ENCODE data around the gene ACTR8. TPM values are rescaled to one million over a fixed set of nuclear protein-coding genes. Genes with fewer than 3 reads are reported as not detected.

ACTR8 gene
- total RNA-seq, 2 experiments from 2014 or later, result 13.7 to 14.3 TPM

DNA sequence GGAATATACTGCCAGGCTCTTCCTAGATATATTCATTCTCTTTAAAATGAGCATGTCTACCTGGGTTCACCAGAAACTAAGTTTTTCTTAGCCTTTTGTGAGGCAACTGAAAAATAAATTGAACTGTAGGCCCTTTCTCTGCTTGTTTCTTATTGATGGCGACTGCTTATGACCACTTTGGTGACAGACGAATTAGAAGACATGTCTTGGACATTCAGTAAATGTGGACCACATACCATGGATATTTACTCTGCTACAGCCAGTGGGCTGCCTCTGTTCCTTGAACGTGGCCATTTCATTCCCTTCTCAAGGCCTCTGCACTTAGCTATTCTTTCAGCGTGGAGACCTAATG, 10.3 kb upstream of the ACTR8 start:
- H3K4me3 ChIP-seq (ENCODE audit: low read length), result peak overlapping the region; percentile 88
- peaks cover 55% of the 10 kb centered on the region for H3K4me1 Mint-ChIP-seq (ENCODE audit: low read depth)
- POLR2A ChIA-PET, result interaction anchor here (2.4 to 2.9 kb wide), 2 partner anchors 10 to 545 kb away, joined by 24 to 53 read pairs; partner anchors contain the start of genes ACTR8 and DCP1A
- CTCF ChIA-PET, result interaction anchor here (1.0 kb wide), 1 partner anchor 9 kb away, joined by 3 read pairs; no protein-coding TSS in a partner anchor
- peak overlapping the region; percentile 98 for H3K4me3 Mint-ChIP-seq
- peaks cover 7% of the 10 kb centered on the region for H3K36me3 ChIP-seq (ENCODE audit: insufficient read depth, low read length)
- intact Hi-C loops (cut with DNase I, micrococcal nuclease), result loop anchor here in 1 of 2 experiments (5.0 kb wide), 1 partner anchor 545 kb away; the partner anchor contains the start of gene DCP1A
- H3K36me3 Mint-ChIP-seq (ENCODE audit: low read depth), result peaks cover 36% of the 10 kb centered on the region
- peak overlapping the region; percentile 92 to 96 for H3K27ac ChIP-seq (ENCODE audit: low read depth in 1 of 2, low read length in 2 of 2)
- peaks cover 21% of the 10 kb centered on the region for H3K4me1 ChIP-seq (ENCODE audit: insufficient read depth, low read length)
- no peaks in the 10 kb centered on the region for H3K9me3 ChIP-seq (ENCODE audit: control insufficient read depth in 1 of 2, insufficient read depth in 1 of 2, low read length in 2 of 2)
- TF ChIP-seq, protein P1, sequence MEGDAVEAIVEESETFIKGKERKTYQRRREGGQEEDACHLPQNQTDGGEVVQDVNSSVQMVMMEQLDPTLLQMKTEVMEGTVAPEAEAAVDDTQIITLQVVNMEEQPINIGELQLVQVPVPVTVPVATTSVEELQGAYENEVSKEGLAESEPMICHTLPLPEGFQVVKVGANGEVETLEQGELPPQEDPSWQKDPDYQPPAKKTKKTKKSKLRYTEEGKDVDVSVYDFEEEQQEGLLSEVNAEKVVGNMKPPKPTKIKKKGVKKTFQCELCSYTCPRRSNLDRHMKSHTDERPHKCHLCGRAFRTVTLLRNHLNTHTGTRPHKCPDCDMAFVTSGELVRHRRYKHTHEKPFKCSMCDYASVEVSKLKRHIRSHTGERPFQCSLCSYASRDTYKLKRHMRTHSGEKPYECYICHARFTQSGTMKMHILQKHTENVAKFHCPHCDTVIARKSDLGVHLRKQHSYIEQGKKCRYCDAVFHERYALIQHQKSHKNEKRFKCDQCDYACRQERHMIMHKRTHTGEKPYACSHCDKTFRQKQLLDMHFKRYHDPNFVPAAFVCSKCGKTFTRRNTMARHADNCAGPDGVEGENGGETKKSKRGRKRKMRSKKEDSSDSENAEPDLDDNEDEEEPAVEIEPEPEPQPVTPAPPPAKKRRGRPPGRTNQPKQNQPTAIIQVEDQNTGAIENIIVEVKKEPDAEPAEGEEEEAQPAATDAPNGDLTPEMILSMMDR (IDR thresholded peaks at IDR 0.05), result no peak
- H3K9me3 Mint-ChIP-seq, result no peaks in the 10 kb centered on the region
- peaks cover 12% of the 10 kb centered on the region for H3K27me3 Mint-ChIP-seq
- ATAC-seq (ENCODE audit: poor library complexity) (no peak), DNase-seq (no peak)
- H3K27me3 ChIP-seq (ENCODE audit: control insufficient read depth in 1 of 2, insufficient read depth in 2 of 2, low read length in 2 of 2), result peaks cover 0 to 9% of the 10 kb centered on the region in 2 experiments
- peak overlapping the region; percentile 100 for H3K27ac Mint-ChIP-seq

DNA sequence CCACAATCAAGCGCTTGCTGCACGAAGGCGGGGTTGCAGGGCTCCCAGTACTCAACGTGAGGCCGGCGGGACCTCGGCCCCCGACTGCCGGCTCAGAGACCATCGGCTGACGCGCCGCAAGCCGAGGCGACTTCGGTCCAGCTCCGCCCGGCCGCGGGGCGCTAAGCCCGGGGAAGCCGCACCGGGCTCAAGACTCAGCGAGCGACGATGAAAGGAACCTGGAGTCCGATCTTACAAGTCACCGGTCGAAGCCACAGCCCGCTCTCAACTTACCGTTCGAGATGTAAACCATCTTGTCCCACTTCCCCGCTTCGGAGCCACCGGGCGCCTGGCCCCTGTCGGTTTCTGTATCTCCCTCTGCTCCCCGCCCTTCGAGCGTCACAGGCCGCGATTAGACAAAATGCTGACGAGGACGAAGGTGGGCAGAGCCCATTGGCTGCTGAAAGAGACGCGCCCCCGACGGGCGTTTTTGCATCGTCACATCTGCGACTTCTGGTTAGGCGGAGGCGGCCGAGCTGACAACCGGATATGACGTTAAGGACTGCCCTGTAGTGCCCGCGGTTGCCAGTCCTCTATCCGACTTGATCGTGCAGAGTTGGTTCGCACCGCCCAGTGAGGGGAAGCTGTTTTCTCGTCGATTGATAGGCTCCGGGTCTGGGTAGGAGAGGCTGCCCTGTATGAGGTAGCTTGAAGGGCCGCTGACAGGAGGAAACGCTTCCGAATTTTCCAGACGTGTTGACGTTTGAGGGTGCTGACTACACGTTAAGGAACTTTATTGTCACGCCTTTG, 9.7 kb upstream of the ACTR8 start, which contains the start of gene SELENOK:
Gene SELENOK (minus strand): TSS at position 363 of the 789 bp plus-strand sequence.
- TF ChIP-seq, protein P1 (IDR thresholded peaks at IDR 0.05), result no peak
- Histone ChIP-seq H3K9me3 (ENCODE audit: control insufficient read depth in 1 of 2, insufficient read depth in 1 of 2, low read length in 2 of 2) (no peaks in the 10 kb centered on the region), H3K27ac (ENCODE audit: low read depth in 1 of 2, low read length in 2 of 2) (peak within 1 kb of the TSS; percentile 92 to 96), H3K4me3 (ENCODE audit: low read length) (peak within 1 kb of the TSS; percentile 88), H3K27me3 (ENCODE audit: control insufficient read depth in 1 of 2, insufficient read depth in 2 of 2, low read length in 2 of 2) (peaks cover 0 to 5% of the 10 kb centered on the region in 2 experiments), H3K4me1 (ENCODE audit: insufficient read depth, low read length) (peaks cover 21% of the 10 kb centered on the region), H3K36me3 (ENCODE audit: insufficient read depth, low read length) (peaks cover 10% of the 10 kb centered on the region)
- H3K4me3 Mint-ChIP-seq, result peak within 1 kb of the TSS; percentile 98
- POLR2A ChIA-PET, result interaction anchor here (1.3 to 2.9 kb wide), 3 partner anchors 10 to 547 kb away, joined by 5 to 53 read pairs (median 24); partner anchors contain the start of genes ACTR8 and DCP1A
- peaks cover 6% of the 10 kb centered on the region for H3K27me3 Mint-ChIP-seq
- ATAC-seq (ENCODE audit: poor library complexity) (peak; percentile 89), DNase-seq (peak; percentile 91 to 99 (median 95))
- no peaks in the 10 kb centered on the region for H3K9me3 Mint-ChIP-seq
- peaks cover 61% of the 10 kb centered on the region for H3K4me1 Mint-ChIP-seq (ENCODE audit: low read depth)
- H3K27ac Mint-ChIP-seq, result peak within 1 kb of the TSS; percentile 100
- peaks cover 42% of the 10 kb centered on the region for H3K36me3 Mint-ChIP-seq (ENCODE audit: low read depth)
- intact Hi-C loops (cut with DNase I, micrococcal nuclease), result loop anchor here in 1 of 2 experiments (5.0 kb wide), 1 partner anchor 544 kb away; the partner anchor contains the start of gene DCP1A
- CTCF ChIA-PET, result interaction anchor here (1.0 kb wide), 2 partner anchors 9 kb away, joined by 3 read pairs; no protein-coding TSS in a partner anchor

DNA sequence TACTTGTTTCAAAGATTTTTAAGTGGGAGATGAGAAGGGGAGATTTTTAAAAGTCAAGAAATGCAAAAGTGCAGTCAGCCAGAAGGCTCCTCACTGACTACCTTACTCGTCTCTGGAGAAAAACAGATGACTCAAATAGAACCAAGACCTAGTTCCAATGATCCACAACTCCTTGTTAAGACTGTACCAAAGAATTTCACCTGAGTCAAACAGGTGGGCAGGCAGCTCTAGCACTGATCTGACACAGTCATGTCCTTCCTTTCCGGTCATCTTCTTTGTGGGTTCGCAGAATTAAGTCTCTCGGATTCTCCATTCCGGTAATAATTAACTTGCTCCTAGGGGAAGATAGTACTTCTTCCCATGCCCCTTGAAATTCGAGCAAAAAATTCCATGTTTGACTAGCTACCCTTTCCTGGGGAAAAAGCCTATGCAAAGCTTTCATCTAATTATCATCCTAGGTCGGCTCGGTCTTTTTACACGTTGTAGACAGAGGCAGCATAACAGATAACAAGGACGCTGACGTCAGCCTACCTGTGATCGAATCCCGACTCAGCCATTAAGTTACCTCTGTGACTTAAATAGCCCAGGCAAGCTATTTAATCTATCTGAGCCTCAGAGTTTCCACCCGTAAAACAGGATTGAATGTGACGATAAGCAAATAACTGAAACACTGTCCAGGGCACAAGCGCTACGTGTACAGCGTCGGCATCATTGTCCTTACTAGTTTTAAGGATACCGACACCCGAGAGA, 8.9 kb upstream of the ACTR8 start:
- Mint-ChIP-seq H3K27ac (peak overlapping the region; percentile 100), H3K4me3 (peak overlapping the region; percentile 98), H3K36me3 (ENCODE audit: low read depth) (peaks cover 47% of the 10 kb centered on the region), H3K27me3 (no peaks in the 10 kb centered on the region), H3K4me1 (ENCODE audit: low read depth) (peaks cover 61% of the 10 kb centered on the region), H3K9me3 (no peaks in the 10 kb centered on the region)
- POLR2A ChIA-PET, result interaction anchor here (1.3 to 2.9 kb wide), 3 partner anchors 9 to 546 kb away, joined by 5 to 53 read pairs (median 24); partner anchors contain the start of genes ACTR8 and DCP1A
- Histone ChIP-seq H3K4me1 (ENCODE audit: insufficient read depth, low read length) (peaks cover 21% of the 10 kb centered on the region), H3K27me3 (ENCODE audit: control insufficient read depth in 1 of 2, insufficient read depth in 2 of 2, low read length in 2 of 2) (peaks cover 0 to 5% of the 10 kb centered on the region in 2 experiments), H3K9me3 (ENCODE audit: control insufficient read depth in 1 of 2, insufficient read depth in 1 of 2, low read length in 2 of 2) (no peaks in the 10 kb centered on the region), H3K27ac (ENCODE audit: low read depth in 1 of 2, low read length in 2 of 2) (peak overlapping the region; percentile 92 to 96), H3K36me3 (ENCODE audit: insufficient read depth, low read length) (peaks cover 16% of the 10 kb centered on the region), H3K4me3 (ENCODE audit: low read length) (peak overlapping the region; percentile 88)
- CTCF ChIA-PET, result interaction anchor here (1.0 to 1.2 kb wide), 2 partner anchors 10 kb away, joined by 3 read pairs; partner anchors contain the start of gene ACTR8
- TF ChIP-seq, protein P1 (IDR thresholded peaks at IDR 0.05), result no peak
- intact Hi-C loops (cut with DNase I, micrococcal nuclease), result loop anchor here in 1 of 2 experiments (1.0 to 5.0 kb wide), 2 partner anchors 9 to 544 kb away; partner anchors contain the start of genes ACTR8 and DCP1A
- ATAC-seq (ENCODE audit: poor library complexity) (peak; percentile 60), DNase-seq (peak in 13 of 14 experiments; percentile 15 to 89 (median 51))

Data from CD4-positive, alpha-beta T cell (primary cell).